Activated T-helper 1 cell treated with Interleukin-2 at 50 U/mL for 16 hours (primary cell): Measurements from ENCODE around the gene F3.
"Not testable (repeated sequence)": the region's sequence is repeated elsewhere in the genome, so short reads cannot be mapped to it uniquely, and the experiment has no call there.

Experiments
- DNase-seq: peaks from one replicate; pipeline ENCODE4 v3.0.0-alpha.2; 2020; ENCODE audit warnings: low read depth

F3 gene

GRCh38 chr1:94541246-94542087 lies at the start of gene F3:
F3 (minus strand) TSS chr1:94541759; CDS start chr1:94541636, 123 bp downstream.
- peak; percentile 26 for DNase-seq

- DNase-seq: no peak
Observed at GRCh38 chr1:94590203-94591137, 48.9 kb upstream of the F3 start.

GRCh38 chr1:94589728-94590127 lies 48.2 kb upstream of the F3 start:
- DNase-seq: no peak

GRCh38 chr1:94582565-94582964 lies 41.0 kb upstream of the F3 start:
- no peak for DNase-seq

- no peak for DNase-seq
Observed at GRCh38 chr1:94580367-94581115, 39.0 kb upstream of the F3 start.

- DNase-seq: no peak
Observed at GRCh38 chr1:94579876-94580294, 38.3 kb upstream of the F3 start.

GRCh38 chr1:94578856-94579255 lies 37.3 kb upstream of the F3 start:
- no peak for DNase-seq

- not testable (repeated sequence) for DNase-seq
Observed at GRCh38 chr1:94573917-94574316, 32.4 kb upstream of the F3 start.

- no peak for DNase-seq
Observed at GRCh38 chr1:94572780-94573179, 31.2 kb upstream of the F3 start.

GRCh38 chr1:94570965-94571364 lies 29.4 kb upstream of the F3 start:
- not testable (repeated sequence) for DNase-seq

GRCh38 chr1:94568806-94569205 lies 27.2 kb upstream of the F3 start:
- not testable (repeated sequence) for DNase-seq

- DNase-seq: not testable (repeated sequence)
Observed at GRCh38 chr1:94567975-94568607, 26.5 kb upstream of the F3 start.

- not testable (repeated sequence) for DNase-seq
Observed at GRCh38 chr1:94566436-94566835, 24.9 kb upstream of the F3 start.

- no peak for DNase-seq
Observed at GRCh38 chr1:94565901-94566300, 24.3 kb upstream of the F3 start.

GRCh38 chr1:94562519-94563260 lies 21.1 kb upstream of the F3 start:
- DNase-seq: no peak

- DNase-seq: no peak
Observed at GRCh38 chr1:94560333-94560732, 18.8 kb upstream of the F3 start.

- no peak for DNase-seq
Observed at GRCh38 chr1:94559921-94560320, 18.4 kb upstream of the F3 start.

GRCh38 chr1:94555091-94555490 lies 13.5 kb upstream of the F3 start:
- DNase-seq: no peak

GRCh38 chr1:94554580-94554979 lies 13.0 kb upstream of the F3 start:
- DNase-seq: no peak

GRCh38 chr1:94553931-94554330 lies 12.4 kb upstream of the F3 start:
- DNase-seq: no peak

GRCh38 chr1:94553323-94553730 lies 11.8 kb upstream of the F3 start:
- DNase-seq: no peak
